LNCaP clone FGC (cell line): Measurements from ENCODE around the gene RBM20.
"Not testable (repeated sequence)": the region's sequence is repeated elsewhere in the genome, so short reads cannot be mapped to it uniquely, and the experiment has no call there.

ENCODE experiments used
- DNase-seq: peaks from one replicate; pipeline ENCODE4 v3.0.0-alpha.2; 2011; ENCODE audit warnings: low read depth
- H3K4me3 ChIP-seq: 2 replicates; pipeline ENCODE4 v1.5.1; 2011; ENCODE audit warnings: mild to moderate bottlenecking, low read depth, low read length, control low read depth
- TF ChIP-seq, protein P1 (sequence below): IDR thresholded peaks from 2 replicates; pipeline ENCODE4 v1.5.1; 2012; ENCODE audit warnings: mild to moderate bottlenecking; ENCODE audit not compliant: control insufficient read depth, insufficient read depth; ENCODE audit errors: extremely low read depth

Gene RBM20

GRCh38 chr10:110699859-110700468 lies 55.8 kb downstream of the RBM20 start:
- DNase-seq: no peak
- H3K4me3 ChIP-seq: no peak overlapping the region
- TF ChIP-seq, protein P1, sequence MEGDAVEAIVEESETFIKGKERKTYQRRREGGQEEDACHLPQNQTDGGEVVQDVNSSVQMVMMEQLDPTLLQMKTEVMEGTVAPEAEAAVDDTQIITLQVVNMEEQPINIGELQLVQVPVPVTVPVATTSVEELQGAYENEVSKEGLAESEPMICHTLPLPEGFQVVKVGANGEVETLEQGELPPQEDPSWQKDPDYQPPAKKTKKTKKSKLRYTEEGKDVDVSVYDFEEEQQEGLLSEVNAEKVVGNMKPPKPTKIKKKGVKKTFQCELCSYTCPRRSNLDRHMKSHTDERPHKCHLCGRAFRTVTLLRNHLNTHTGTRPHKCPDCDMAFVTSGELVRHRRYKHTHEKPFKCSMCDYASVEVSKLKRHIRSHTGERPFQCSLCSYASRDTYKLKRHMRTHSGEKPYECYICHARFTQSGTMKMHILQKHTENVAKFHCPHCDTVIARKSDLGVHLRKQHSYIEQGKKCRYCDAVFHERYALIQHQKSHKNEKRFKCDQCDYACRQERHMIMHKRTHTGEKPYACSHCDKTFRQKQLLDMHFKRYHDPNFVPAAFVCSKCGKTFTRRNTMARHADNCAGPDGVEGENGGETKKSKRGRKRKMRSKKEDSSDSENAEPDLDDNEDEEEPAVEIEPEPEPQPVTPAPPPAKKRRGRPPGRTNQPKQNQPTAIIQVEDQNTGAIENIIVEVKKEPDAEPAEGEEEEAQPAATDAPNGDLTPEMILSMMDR: no peak

DNA sequence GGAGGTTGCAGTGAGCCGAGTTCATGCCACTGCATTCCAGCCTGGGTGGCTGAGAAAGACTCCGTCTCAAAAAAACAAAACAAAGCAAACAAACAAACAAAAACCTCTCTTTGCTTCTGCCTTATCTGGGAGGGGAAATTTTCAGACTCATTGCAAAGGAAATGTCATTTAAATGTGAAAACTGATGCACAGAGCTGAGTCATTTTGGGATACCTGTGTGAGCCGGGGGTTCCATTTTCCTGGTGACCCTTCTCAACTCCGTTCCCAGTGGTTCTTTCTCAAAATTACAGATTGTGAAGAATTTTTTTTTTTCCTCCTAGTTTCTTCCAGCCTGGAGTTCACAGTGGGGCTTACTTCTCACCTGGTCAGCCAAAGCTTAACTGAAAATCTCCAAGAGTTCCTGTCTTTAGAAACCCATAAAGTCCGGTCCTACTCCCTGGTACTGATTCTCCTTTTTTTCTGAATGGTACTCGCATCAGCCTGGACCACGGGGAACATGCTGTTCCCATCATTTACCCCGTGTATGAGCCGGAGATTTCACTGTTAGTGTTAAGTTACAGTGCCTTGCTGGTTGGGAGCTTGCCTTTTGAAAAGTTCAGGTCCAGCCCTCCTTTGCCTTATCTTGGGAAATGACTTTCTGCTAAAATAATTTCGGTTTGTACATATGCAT lies 56.9 kb downstream of the RBM20 start:
- H3K4me3 ChIP-seq: no peak overlapping the region
- TF ChIP-seq, protein P1: no peak
- DNase-seq: no peak

DNA sequence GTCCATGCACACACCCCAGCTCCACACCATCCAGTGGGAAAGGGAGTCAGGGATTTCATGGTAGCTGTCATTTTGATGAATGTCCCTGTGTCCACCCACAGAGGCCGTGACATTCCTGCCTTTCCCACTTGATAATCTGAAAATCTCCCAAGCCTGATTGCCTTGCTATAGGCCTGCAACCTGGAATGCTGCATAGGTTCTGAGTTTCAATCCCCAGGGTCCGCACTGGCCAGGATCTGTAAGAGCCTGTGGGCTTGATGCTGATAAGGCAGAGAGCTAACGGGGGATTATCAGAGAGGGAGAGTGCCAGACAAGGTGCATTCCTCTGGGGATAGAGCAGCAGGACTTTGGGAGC lies 57.5 kb downstream of the RBM20 start:
- no peak overlapping the region for H3K4me3 ChIP-seq
- no peak for DNase-seq
- TF ChIP-seq, protein P1: no peak

- no peak overlapping the region for H3K4me3 ChIP-seq
- no peak for DNase-seq
- TF ChIP-seq, protein P1: no peak
Measured at GRCh38 chr10:110704070-110704469, 59.9 kb downstream of the RBM20 start.

- TF ChIP-seq, protein P1: no peak
- no peak overlapping the region for H3K4me3 ChIP-seq
- DNase-seq: no peak
Measured at GRCh38 chr10:110704906-110705476, 60.9 kb downstream of the RBM20 start.

DNA sequence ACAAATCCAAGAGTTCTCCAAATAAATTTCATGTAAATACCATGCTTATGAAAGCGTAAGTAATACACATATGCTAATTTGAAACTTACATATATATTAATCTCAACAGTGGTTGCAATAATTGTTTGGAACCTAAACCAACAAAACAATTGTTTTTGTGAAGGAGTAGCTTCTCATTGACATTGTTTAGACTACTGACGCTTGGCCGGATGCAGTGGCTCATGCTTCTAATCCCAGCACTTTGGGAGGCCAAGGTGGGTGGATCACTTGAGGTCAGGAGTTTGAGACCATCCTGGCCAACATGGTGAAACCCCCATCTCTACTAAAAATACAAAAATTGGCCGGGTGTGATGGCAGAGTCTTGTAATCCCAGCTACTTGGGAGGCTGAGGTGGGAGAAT lies 61.5 kb downstream of the RBM20 start:
- H3K4me3 ChIP-seq, DNase-seq: not testable (repeated sequence)

GRCh38 chr10:110706690-110707098 lies 62.6 kb downstream of the RBM20 start:
- DNase-seq: no peak
- TF ChIP-seq, protein P1: no peak

More at GRCh38 chr10:110706690-110707098, 62.6 kb downstream of the RBM20 start:
- H3K4me3 ChIP-seq: no peak overlapping the region
